ENCODE measurements around the gene PPFIA2. TPM values are rescaled to one million over a fixed set of nuclear protein-coding genes. Genes with fewer than 3 reads are reported as not detected.

Gene PPFIA2
- total RNA-seq, 1 experiment from 2014 or later: not detected

GRCh38 chr12:81245907-81246570 lies 513.1 kb downstream of the PPFIA2 start:
- in situ Hi-C loops (cut with HindIII; ENCODE audit: low pct_unique_long_range_greater_than_20kb, low sequenced_read_pairs) (no loop called here), intact Hi-C loops (cut with micrococcal nuclease; ENCODE audit: unreplicated experiment) (no loop called here)
- Histone ChIP-seq H3K27ac (ENCODE audit: low read length) (no peak overlapping the region), H3K4me3 (ENCODE audit: low read depth in 2 of 2, low read length in 2 of 2) (no peak overlapping the region), H3K36me3 (ENCODE audit: control insufficient read depth, insufficient read depth, low read length) (no peaks in the 10 kb centered on the region), H3K9me3 (ENCODE audit: control insufficient read depth, insufficient read depth, low read depth, low read length) (no peaks in the 10 kb centered on the region), H3K4me1 (ENCODE audit: control insufficient read depth, insufficient read depth, low read length) (no peaks in the 10 kb centered on the region), H3K27me3 (ENCODE audit: control insufficient read depth, insufficient read depth, low read length) (no peaks in the 10 kb centered on the region)
- TF ChIP-seq CTCF (IDR thresholded peaks at IDR 0.05) (no peak), SIN3A (IDR thresholded peaks at IDR 0.05; ENCODE audit: borderline replicate concordance, insufficient read depth, low read depth, low read length) (no peak), POLR2AphosphoS5 (IDR thresholded peaks at IDR 0.05; ENCODE audit: low read depth, low read length) (no peak), TCF7L2 (IDR thresholded peaks at IDR 0.05; ENCODE audit: low read depth, low read length) (no peak), REST (IDR thresholded peaks at IDR 0.05; ENCODE audit: insufficient read depth in 1 of 2, low read depth in 2 of 2, low read length in 1 of 2) (no peak)
- CTCF ChIA-PET: no interaction called here
- ATAC-seq (no peak), DNase-seq (ENCODE audit: low read depth, low spot score) (no peak)
- BruUV-seq (replicated peaks): no TSS peak
- POLR2A ChIA-PET: no interaction called here

- DNase-seq (ENCODE audit: low read depth, low spot score): no peak
- POLR2A ChIA-PET: no interaction called here
- CTCF ChIA-PET: no interaction called here
- no peak for TF ChIP-seq TCF7L2 (IDR thresholded peaks at IDR 0.05; ENCODE audit: low read depth, low read length)
- TF ChIP-seq REST (IDR thresholded peaks at IDR 0.05; ENCODE audit: insufficient read depth in 1 of 2, low read depth in 2 of 2, low read length in 1 of 2): no peak
- Histone ChIP-seq H3K27ac (ENCODE audit: low read length) (no peak overlapping the region), H3K4me1 (ENCODE audit: control insufficient read depth, insufficient read depth, low read length) (no peaks in the 10 kb centered on the region), H3K27me3 (ENCODE audit: control insufficient read depth, insufficient read depth, low read length) (no peaks in the 10 kb centered on the region), H3K9me3 (ENCODE audit: control insufficient read depth, insufficient read depth, low read depth, low read length) (no peaks in the 10 kb centered on the region), H3K36me3 (ENCODE audit: control insufficient read depth, insufficient read depth, low read length) (no peaks in the 10 kb centered on the region), H3K4me3 (ENCODE audit: low read depth in 2 of 2, low read length in 2 of 2) (no peak overlapping the region)
- intact Hi-C loops (cut with micrococcal nuclease; ENCODE audit: unreplicated experiment) (no loop called here), in situ Hi-C loops (cut with HindIII; ENCODE audit: low pct_unique_long_range_greater_than_20kb, low sequenced_read_pairs) (no loop called here)
- no TSS peak for BruUV-seq (replicated peaks)
- ATAC-seq: no peak
These were observed 513.7 kb downstream of the PPFIA2 start for GRCh38 chr12:81245458-81245857.

Data from Panc1 (cell line).